ENCODE results near the gene MFSD11.

DNA sequence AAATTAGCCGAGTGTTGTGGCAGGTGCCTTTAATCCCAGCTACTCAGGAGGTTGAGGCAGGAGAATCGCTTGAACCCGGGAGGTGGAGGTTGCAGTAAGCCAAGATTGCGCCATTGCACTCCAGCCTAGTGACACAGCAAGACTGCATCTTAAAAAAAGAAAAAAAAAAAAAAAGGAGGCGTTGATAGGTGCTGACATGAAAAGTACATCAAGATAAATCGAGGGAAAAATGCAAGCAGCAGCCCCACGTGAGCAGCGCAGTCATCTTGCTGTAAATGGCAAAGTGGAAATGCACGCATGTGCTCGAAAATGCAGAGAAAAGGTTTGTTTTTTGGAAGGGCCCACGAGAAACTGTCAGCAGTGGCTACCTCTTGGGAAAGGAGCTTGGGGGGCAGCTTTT lies 48.1 kb upstream of the MFSD11 start:
- TF ChIP-seq CTCF (IDR thresholded peaks at IDR 0.05) (no peak), POLR2A (IDR thresholded peaks at IDR 0.05) (no peak), POLR2AphosphoS5 (IDR thresholded peaks at IDR 0.05; ENCODE audit: insufficient read depth in 1 of 2, low read depth in 1 of 2) (no peak)
